Measurements from ENCODE around the gene POLD2. TPM values are rescaled to one million over a fixed set of nuclear protein-coding genes. Genes with fewer than 3 reads are reported as not detected.

The POLD2 gene
- total and polyA plus RNA-seq, 2 of the 8 experiments (the other 6 are each of a cell fraction or from before 2014, with no cell fraction given) = 148 to 214 TPM

DNA sequence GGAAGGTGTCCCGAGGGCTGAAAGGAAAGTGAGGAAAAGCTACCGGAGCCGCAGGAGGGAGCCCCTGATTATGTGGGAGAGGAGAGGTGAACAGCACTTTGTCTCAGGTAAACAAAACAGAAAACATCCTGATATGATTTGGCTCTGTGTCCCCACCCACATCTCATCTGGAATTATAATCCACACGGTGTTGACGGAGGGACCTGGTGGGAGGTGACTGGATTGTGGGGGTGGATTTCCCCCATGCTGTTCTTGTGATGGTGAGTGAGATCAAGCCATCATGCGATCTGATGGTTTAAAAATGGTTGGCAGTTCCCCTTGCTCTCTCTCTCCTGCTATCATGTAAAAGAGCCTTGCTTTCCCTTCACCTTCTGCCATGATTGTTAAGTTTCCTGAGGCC is 3.0 kb downstream of the POLD2 start:
- Histone ChIP-seq H3K18ac (ENCODE audit: extremely low read depth, low read length) (no peak overlapping the region), H2AFZ (ENCODE audit: low read length) (no peak overlapping the region), H3K56ac (replicated peaks; ENCODE audit: insufficient read length, low read depth, low read length) (no peak overlapping the region), H3K27ac (ENCODE audit: low read depth, low read length) (no peak overlapping the region), H4K5ac (ENCODE audit: insufficient read length, low read depth, low read length) (no peak overlapping the region), H3K4me3 (ENCODE audit: extremely low read depth in 1 of 4, insufficient read depth in 2 of 4, low read depth in 3 of 4, low read length in 4 of 4) (no peak overlapping the region), H3K23ac (ENCODE audit: insufficient read length) (no peak overlapping the region), H3K9me3 (ENCODE audit: insufficient read depth in 2 of 2, low read depth in 1 of 2, low read length in 1 of 2) (no peaks in the 10 kb centered on the region), H4K20me1 (replicated peaks in 1 of 2; ENCODE audit: control insufficient read depth in 1 of 2, insufficient read depth in 2 of 2, low read length in 2 of 2) (peaks cover 4 to 6% of the 10 kb centered on the region in 2 experiments), H2BK5ac (ENCODE audit: low read depth, low read length) (no peak overlapping the region), H2BK15ac (ENCODE audit: low read length) (no peak overlapping the region), H3K79me2 (ENCODE audit: control insufficient read depth in 1 of 2, insufficient read depth in 2 of 2, low read length in 2 of 2) (peaks cover 3 to 16% of the 10 kb centered on the region in 2 experiments; a peak in 3 of 4 replicates), H4K91ac (replicated peaks; ENCODE audit: insufficient read length, low read length) (no peak overlapping the region), H3K4me1 (replicated peaks in 1 of 4; ENCODE audit: control insufficient read depth in 3 of 4, insufficient read depth in 4 of 4, low read length in 3 of 4) (peaks cover 0 to 7% (median 3%) of the 10 kb centered on the region in 4 experiments; a peak in 4 of 7 replicates), H3K27me3 (replicated peaks in 1 of 4; ENCODE audit: control insufficient read depth in 3 of 4, extremely low read depth in 1 of 4, insufficient read depth in 3 of 4, low read length in 3 of 4) (peaks cover 0 to 4% (median 0%) of the 10 kb centered on the region in 4 experiments; a peak in 3 of 7 replicates), H2BK20ac (ENCODE audit: low read length) (no peak overlapping the region), H2AK5ac (ENCODE audit: low read depth, low read length) (no peak overlapping the region), H3K4ac (replicated peaks; ENCODE audit: insufficient read length, low read depth, low read length) (no peak overlapping the region), H3K23me2 (ENCODE audit: low read depth, low read length) (peaks cover 9% of the 10 kb centered on the region), H3K36me3 (ENCODE audit: control insufficient read depth in 2 of 4, insufficient read depth in 4 of 4, low read length in 3 of 4) (peaks cover 17 to 52% (median 28%) of the 10 kb centered on the region in 4 experiments; a peak in 7 of 8 replicates), H2BK120ac (replicated peaks; ENCODE audit: low read depth, low read length) (no peak overlapping the region), H3K9ac (replicated peaks in 1 of 4; ENCODE audit: extremely low read depth in 1 of 4, low read depth in 3 of 4, low read length in 3 of 4) (no peak overlapping the region), H3K14ac (ENCODE audit: insufficient read length) (no peak overlapping the region), H2BK12ac (ENCODE audit: low read depth, low read length) (no peak overlapping the region), H3K4me2 (ENCODE audit: insufficient read depth in 1 of 2, low read depth in 2 of 2, low read length in 2 of 2) (no peak overlapping the region), H3K79me1 (ENCODE audit: low read depth, low read length) (peaks cover 10% of the 10 kb centered on the region), H4K8ac (ENCODE audit: extremely low read depth, insufficient read depth, low read length) (no peak overlapping the region)
- no peak for DNase-seq (ENCODE audit: low read depth in 1 of 2, low spot score in 2 of 2)
- POLR2A ChIA-PET (ENCODE audit: partially characterized antibody) = interaction anchor here (0.9 to 2.1 kb wide), 5 partner anchors 9 to 97 kb away, joined by 3 to 6 read pairs (median 4); no protein-coding TSS in a partner anchor
- no peak for FAIRE-seq
- 81% methylated on average over 6 of the region's 6 CpGs; no CpG with 5 or more reads in 1 of the 2 experiments for WGBS, 2 experiments (ENCODE audit: extremely low coverage in 1 of 2, insufficient coverage in 1 of 2, insufficient read length in 1 of 2, insufficient replicate concordance in 2 of 2, low coverage in 1 of 2, low lambda C conversion rate in 2 of 2, missing lambda C conversion rate in 1 of 2)
- CTCF ChIA-PET (ENCODE audit: partially characterized antibody) = interaction anchor here (1.3 kb wide), 2 partner anchors 11 kb away, joined by 4 to 8 read pairs; no protein-coding TSS in a partner anchor
- TF ChIP-seq TCF12 (IDR thresholded peaks at IDR 0.05; ENCODE audit: low read depth, low read length) (no peak), CHD1 (IDR thresholded peaks at IDR 0.05; ENCODE audit: low read depth, low read length) (no peak), JUND (IDR thresholded peaks at IDR 0.05; ENCODE audit: low read length) (no peak), EGR1 (IDR thresholded peaks at IDR 0.05; ENCODE audit: borderline replicate concordance, low read depth, low read length) (no peak), POLR2A (IDR thresholded peaks at IDR 0.05; ENCODE audit: control extremely low read depth in 1 of 2, low read depth in 2 of 2, low read length in 2 of 2) (no peak), BCL11A (IDR thresholded peaks at IDR 0.05; ENCODE audit: low read depth in 2 of 2, low read length in 2 of 2) (no peak), RFX5 (IDR thresholded peaks at IDR 0.05; ENCODE audit: borderline replicate concordance, low read depth, low read length) (no peak), CBX8 (IDR thresholded peaks at IDR 0.05; ENCODE audit: borderline replicate concordance, low read depth, low read length) (no peak), SUZ12 (IDR thresholded peaks at IDR 0.05; ENCODE audit: low read length) (no peak), KDM1A (IDR thresholded peaks at IDR 0.05; ENCODE audit: borderline replicate concordance, low read length) (no peak), KDM4A (IDR thresholded peaks at IDR 0.05; ENCODE audit: low read depth, low read length, severe bottlenecking) (no peak), PHF8 (conservative IDR thresholded peaks at IDR 0.05; ENCODE audit: low read depth, low read length) (no peak), HDAC2 (IDR thresholded peaks at IDR 0.05; ENCODE audit: borderline replicate concordance in 1 of 2, low read depth in 2 of 2, low read length in 2 of 2) (no peak)
- TF ChIP-seq, protein P1, sequence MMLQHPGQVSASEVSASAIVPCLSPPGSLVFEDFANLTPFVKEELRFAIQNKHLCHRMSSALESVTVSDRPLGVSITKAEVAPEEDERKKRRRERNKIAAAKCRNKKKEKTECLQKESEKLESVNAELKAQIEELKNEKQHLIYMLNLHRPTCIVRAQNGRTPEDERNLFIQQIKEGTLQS (IDR thresholded peaks at IDR 0.05; ENCODE audit: insufficient read depth, low read depth, low read length) = no peak

Data from H1 (cell line).